LoVo (cell line): ENCODE data around the gene PKP4.

Experiments used
- DNase-seq: peaks from one replicate; pipeline ENCODE4 v3.0.0-alpha.2; 2016; ENCODE audit warnings: low spot score

The PKP4 gene

DNA sequence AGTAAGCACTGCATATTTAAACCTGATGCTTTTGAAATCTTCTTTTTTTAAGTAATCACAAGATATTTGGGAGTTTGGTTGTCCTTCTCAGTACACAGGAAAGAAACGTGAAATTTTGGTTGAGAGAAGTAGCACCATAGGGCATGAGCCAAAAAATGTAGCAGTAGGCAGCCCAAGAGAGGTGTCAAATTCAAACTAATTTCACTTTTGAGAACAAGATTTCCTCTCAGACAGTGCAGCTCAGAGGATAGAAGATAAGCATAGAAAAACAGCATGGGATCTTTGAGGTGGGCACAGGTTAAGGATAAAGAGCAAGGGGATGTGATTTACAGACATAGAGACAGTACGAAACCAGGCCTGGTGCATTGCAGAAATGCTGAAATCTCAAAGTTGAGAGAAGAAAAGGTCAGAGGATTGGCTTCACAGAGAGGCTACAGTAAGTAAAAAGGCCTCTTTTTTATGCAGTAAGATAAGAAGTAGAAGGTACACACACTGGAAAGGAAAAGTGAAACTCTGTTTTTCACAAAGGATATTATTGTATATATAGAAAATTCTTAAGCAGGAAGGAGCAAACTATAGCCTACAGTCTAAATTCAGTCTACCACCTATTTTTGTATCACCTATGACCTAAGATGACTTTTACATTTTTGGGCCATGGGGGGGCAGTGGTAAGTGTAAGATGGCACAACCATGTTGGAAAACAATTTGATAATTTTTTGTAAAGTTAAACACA is 89.8 kb downstream of the PKP4 start:
- no peak for DNase-seq

DNA sequence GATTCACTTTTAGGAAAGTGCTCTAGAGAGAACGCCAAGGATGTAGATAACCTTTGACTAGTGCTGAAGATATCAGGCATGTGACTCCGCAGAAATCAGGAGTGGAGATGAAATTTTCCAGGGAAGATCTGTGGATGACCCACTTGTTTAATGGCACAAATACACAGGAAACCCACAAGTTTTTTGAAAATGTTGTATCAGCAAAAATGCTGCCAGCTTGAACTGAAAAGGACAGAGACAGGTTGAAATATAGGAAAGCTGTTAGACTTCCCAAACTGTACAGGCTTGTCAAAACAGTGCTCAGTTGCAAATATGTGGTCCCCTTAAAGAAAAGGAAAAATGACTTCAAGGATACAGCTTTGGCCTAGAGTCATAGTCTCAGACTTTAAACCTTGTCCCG is 96.5 kb downstream of the PKP4 start:
- DNase-seq, result no peak

GRCh38 chr2:158554996-158555395 is 98.2 kb downstream of the PKP4 start:
- DNase-seq, result no peak

DNA sequence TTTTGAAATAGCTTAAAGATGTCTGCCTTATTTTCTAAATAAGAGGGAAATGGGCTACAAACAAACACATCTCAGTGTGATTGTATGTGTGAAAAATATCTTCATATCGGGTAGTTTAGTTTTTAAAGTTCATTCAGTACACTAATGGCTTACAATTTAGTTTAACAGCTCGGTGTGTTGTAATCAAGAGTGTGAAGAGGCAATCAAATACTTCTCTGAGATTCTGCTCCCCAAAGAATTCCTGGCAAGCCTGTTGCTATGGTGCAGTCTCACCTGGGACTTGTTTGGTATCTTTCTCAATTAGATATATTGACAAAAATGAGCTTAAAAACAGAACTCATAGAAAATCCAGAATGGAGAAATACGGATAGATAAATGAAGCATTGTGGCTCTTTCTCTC is 99.4 kb downstream of the PKP4 start:
- DNase-seq, result no peak

GRCh38 chr2:158557752-158558151 is 101.0 kb downstream of the PKP4 start:
- DNase-seq, result no peak

DNA sequence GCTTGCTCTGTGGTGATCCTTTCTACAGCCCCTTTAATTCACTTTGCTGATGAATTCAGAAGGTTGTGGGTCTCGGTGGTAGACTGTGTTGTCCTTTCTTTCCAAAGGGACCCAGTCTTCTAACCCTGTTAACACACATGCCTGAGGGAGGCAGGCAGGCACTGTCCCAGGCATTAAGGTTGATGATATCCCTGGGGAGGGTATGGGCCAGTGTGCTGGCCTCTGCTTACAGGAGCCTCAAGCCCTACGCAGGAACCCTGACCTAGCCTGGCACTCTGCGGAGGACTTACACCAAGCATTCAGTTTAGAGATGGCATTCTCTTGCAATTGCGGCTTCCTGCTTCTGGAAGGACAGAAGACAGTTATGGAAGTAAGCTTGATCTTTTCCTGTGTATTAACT is 102.5 kb downstream of the PKP4 start:
- DNase-seq, result no peak

DNA sequence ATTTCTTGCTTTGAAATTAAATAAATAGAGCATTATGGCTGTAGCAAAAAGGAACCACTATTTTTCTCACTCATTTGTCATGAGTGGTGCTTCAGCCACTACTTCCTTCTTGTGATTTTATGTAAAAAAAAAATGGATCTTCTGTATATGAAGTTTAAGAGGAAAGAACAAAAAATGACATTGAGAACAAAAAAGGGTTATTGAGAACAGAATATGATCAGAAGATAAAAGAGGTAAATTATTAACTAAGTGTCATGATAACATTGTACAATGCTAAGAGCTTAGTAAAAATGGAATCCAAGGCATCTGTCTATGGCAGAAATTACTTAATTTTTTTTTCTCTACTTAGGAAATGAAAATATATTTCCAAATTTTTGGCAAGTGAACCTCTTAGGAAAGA is 103.5 kb downstream of the PKP4 start:
- DNase-seq, result peak; percentile 22

GRCh38 chr2:158561054-158561453 is 104.3 kb downstream of the PKP4 start:
- no peak for DNase-seq

- no peak for DNase-seq
Observed at GRCh38 chr2:158567208-158567607, 110.5 kb downstream of the PKP4 start.

GRCh38 chr2:158569284-158569683 is 112.5 kb downstream of the PKP4 start:
- DNase-seq, result no peak

DNA sequence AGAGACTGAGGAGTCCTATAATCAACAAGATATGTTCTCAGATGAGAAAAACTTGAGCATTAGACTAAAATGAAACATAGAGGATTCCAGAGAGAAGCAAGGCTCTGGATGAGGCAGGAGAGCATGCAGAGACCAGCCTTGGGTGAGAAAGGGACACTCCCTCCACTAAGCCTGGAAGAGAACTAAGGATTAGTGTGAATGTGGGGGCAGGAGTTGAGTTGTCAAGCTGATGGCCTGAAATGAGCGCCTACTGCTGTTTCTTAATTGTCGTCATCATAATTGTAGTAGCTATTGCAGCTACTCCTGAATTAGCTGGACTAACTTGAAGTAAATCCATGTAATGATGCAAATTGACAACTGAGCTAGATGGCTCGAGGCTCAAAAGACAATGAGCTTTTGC is 114.1 kb downstream of the PKP4 start:
- no peak for DNase-seq

DNA sequence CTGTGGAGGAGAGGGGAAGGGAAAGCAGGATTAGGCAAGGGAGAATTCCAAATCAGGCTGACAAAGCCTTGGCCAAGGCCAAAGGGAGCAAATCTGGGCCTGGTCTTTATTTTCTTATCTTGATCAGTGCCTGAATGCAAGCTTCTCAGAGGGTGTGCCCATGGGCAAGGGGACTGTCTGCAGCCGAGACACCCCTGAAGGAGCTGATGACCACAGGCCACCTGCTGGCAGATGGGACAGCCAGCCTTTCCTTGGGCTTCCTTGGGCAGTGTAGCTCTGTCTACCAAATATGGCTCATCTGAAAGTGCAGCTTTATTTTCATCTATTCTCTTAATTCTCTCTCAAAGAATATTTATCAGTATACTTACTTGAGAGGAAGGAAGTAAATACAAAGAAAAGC is 117.0 kb downstream of the PKP4 start:
- DNase-seq, result no peak

DNA sequence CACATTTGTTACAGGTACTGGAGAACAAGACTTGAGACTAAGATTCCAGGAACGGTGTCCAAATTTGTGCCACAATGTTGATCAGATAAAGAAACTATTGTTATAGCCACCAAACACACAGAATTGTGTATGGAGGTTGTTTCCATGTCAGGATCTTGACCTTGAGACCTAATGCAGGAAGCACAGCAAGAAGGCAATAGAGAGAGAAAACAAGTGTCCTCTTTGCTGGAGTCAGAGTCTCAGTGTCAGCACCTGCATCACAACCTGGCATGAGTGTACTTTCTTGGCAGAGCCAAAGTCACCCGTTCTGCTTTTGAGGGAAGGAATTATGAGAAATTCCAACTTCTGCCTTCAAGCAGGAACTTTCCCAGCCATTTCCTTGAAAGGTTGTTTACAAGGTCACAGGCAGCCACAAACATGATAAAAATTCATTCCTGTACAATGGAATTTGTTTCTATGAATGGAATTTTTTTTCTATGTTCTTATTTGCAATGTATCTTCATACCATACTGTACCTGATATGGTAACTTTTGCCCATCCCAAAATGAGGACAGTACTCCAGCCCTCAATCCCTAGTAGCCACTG is 118.4 kb downstream of the PKP4 start:
- no peak for DNase-seq

- DNase-seq, result no peak
Observed at GRCh38 chr2:158577141-158577540, 120.4 kb downstream of the PKP4 start.

- no peak for DNase-seq
Observed at GRCh38 chr2:158578703-158579330, 122.1 kb downstream of the PKP4 start.

DNA sequence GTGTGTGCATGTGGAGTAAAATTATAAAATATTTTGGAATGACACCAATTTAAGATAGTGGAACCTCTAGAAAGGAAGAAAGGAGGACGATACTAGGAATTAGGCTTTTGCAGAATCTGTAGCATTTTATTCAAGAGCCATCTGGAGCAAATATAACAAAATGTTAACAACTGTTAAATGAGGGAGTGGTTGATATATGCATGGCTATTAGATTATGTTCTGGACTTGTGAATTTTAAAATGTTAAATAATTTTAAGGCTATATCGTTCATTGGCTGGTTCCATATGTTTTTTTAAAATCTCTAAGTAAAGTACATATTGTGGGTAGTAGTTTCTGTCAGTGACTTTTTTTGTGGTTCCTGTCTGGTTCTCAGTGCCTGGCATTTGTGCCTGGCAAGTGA is 123.2 kb downstream of the PKP4 start:
- no peak for DNase-seq

DNA sequence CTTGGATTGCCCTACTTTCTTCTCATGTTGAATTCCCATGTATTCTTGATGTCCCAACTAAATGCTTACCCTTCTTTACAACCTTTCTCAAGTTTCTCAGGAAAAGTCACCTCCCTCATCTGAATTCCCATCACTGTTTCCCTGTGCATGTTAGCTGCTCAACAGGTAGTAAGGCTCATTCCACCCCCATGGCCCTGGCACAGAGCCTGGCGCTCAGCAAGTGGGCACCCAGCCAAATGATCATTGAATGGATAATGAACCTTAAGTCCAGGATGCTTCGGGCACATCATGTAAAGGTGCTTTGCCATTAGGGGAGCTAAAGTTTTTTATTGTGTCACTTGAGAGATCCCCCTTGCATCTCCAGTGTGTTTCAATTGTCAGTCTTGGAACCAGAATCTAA is 124.0 kb downstream of the PKP4 start:
- DNase-seq, result no peak

DNA sequence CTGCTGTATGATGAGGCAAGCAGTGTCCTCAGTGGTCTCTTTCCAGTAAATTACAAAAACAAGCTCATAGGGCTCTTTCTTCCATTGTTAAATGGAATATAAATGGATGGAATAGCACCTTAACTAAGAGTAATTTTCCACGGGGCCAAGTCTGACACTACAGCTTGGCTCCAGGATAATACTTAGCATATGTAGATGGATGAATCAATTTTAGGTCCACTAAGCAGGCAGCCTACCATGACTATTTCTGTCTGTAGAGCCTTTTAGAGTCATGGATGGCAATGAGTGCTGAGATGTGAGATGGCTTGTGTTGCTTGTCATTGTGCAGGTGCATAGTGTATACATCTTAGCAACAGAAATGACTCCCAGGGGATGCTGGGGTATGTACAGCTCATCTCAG is 125.9 kb downstream of the PKP4 start:
- no peak for DNase-seq

- DNase-seq, result no peak
Observed at GRCh38 chr2:158583923-158584322, 127.2 kb downstream of the PKP4 start.

GRCh38 chr2:158586491-158586890 is 129.7 kb downstream of the PKP4 start:
- no peak for DNase-seq

GRCh38 chr2:158589303-158589702 is 132.6 kb downstream of the PKP4 start:
- DNase-seq, result no peak

- DNase-seq, result no peak
Observed at GRCh38 chr2:158598862-158599517, 142.2 kb downstream of the PKP4 start.

GRCh38 chr2:158599609-158600008 is 142.9 kb downstream of the PKP4 start:
- no peak for DNase-seq
